MV-4-11 (cell line): ENCODE measurements around the gene CMTM1.
A peak's percentile ranks its signal among the peaks of the same experiment; 100 is the strongest.

Experiments used
- DNase-seq: peaks from one replicate; lab custom pipeline; 2025; lab: John Stamatoyannopoulos, UW

CMTM1 gene, protein sequence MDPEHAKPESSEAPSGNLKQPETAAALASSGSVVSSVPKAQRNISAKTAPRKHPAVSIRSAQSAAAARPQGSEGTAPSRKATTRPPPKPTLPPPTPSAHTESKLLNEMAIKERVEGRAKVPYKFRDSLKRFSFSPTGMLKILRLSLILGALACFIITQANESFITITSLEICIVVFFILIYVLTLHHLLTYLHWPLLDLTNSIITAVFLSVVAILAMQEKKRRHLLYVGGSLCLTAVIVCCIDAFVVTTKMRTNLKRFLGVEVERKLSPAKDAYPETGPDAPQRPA

DNA sequence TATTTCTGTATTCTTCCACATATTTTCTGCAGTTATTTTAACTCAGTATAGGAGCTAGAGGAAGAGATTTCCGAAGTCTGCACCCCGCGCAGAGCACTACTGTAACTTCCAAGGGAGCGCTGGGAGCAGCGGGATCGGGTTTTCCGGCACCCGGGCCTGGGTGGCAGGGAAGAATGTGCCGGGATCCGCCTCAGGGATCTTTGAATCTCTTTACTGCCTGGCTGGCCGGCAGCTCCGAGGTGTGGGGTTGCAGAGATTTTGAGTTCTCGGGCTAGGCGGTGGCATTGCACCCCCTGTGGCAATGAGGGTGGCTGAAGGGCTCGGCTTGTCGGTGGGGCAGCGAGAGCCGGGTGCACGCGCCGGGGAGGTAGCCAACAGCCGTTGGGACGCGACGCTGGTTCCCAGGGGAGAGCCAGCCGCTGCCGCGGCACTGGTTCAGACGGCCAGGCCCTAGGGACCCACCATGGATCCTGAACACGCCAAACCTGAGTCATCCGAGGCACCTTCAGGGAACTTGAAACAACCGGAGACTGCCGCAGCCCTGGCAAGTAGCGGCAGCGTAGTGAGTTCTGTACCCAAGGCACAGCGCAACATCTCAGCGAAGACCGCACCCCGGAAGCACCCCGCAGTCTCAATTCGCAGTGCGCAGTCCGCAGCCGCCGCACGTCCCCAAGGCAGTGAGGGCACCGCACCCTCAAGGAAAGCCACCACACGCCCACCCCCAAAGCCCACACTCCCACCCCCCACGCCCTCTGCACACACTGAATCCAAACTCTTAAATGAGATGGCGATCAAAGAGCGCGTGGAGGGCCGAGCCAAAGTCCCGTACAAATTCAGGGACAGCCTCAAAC lies at the start of gene CMTM1:
TSS of gene CMTM1 (plus strand) at position 389 of the 851 bp plus-strand sequence. CDS start at position 464, 75 bp downstream.
- DNase-seq, result no peak

DNA sequence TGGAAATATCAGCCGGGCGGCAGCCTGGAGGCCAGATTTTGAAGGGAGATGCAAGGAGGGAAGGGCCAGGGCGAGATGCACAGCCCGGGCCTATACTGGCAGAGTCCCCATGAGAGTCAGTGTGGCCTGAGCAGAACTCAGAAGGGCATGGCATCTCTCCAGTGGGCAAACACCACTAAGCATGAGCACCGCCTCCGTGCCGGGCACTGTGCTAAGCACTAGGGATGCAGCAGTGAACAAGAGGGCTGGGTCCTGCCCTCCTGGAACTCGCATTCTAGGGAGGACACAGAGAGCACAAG lies 49.8 kb upstream of the CMTM1 start:
- DNase-seq, result no peak

DNA sequence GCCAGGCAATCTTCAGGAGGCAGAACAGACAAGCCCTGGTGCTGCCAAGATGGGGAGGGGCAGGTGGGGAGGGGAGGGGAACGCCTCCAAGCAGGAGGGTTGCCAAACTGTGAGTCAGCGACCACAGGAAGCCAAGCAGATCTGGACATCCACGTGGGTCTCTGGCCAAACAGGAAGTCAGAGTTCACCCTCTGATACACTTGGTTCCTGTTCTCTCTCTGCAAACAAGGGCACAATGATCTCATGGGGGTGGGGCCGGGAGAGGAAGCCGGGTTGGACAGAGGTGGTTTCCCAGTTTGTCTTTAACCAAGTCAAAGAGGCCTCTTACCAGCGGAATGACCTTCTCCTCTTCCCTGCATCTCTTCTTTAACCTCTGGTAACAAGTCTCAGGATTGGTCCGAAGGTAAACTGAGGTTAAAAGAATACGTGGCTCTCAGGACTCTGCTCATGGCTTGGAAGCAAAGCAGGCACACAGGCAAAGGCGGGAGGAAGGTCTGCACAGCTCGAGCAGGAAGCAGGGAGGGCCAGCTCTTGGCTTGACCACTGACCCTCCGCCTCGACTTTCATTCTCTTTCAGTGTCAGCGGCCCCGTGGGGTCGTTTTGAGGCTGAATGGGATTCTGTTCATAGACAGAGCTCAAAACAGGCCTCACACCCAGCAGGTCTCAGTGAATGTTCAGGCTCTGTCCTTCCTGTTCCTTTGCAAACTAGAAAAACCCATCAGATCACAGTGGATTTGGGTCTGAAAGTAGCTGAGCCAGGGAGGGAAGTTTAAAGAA lies 49.2 kb upstream of the CMTM1 start:
- DNase-seq, result peak; percentile 100

DNA sequence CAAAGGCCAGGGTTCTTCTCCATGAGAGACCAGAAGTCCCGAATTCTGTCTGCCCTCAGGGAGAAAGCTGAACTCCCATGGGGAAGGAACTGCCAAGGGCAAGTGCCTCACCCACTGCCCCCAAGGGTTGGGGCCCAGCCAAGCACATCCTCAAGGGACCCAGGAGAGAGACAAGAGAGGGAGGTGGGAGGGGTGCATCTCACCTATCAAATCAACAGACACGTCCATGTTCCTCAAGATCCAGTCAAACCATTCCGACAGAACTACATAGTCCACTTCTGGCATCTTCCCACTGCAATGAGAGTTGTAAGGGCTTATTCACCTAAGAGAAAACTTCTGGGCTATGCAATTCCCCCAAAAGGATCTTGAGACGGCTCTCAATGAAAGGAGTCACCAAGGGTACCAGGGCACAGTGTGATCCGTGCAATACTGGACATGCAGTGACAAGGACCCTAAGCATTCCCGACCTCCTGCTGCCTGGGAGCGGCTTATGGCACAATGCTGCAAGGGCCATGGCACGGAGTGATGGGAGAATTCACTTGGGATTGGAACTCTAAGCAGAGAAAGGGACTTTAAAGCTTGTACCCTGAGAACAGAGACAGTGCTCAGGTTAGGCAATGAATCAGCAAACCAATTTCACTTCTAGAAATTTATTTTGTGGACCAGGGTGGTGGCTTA lies 48.5 kb upstream of the CMTM1 start:
- peak; percentile 42 for DNase-seq

DNA sequence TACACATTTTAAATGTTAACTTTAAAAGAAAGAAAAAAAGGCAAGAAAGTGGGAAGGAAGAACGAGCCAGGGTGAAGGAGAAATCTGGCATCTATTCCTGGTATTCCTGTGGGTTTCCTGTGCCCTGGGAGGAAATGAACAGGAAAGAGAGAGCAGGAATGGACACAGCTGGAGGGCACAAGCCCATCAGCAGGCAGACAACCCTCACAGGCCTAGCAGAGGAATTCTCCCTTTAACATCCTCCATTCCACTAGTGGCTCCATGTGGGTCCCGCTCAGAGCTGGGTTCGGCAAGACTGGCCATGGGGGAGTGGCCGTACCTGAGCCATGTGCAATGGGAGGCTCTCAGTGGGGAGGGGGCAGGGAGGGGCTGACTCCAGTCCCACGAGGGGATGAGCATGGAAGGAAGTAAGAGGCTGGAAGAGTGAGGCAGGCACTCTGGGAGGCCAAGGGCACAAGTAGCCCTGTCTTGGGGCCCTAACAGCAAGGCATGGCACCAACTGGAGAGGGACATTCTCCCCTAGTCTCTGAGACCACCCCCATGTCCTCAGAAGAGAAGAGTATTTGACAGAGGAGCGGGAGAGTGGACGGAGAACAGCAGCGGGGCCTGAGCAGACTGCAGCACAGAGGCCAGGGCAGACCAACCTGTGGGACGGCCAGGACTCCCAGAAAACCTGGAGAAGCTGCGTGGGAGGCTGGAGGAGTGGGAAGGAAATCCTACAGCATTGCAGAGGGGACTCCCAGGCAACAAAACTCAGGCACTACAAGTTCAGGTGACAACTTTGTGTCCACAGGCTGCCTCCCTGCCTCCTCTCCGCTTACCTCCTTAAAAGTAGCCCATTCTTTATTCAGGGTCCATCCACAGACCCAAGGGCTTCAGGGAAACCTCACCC lies 46.5 kb upstream of the CMTM1 start:
- DNase-seq, result no peak

DNA sequence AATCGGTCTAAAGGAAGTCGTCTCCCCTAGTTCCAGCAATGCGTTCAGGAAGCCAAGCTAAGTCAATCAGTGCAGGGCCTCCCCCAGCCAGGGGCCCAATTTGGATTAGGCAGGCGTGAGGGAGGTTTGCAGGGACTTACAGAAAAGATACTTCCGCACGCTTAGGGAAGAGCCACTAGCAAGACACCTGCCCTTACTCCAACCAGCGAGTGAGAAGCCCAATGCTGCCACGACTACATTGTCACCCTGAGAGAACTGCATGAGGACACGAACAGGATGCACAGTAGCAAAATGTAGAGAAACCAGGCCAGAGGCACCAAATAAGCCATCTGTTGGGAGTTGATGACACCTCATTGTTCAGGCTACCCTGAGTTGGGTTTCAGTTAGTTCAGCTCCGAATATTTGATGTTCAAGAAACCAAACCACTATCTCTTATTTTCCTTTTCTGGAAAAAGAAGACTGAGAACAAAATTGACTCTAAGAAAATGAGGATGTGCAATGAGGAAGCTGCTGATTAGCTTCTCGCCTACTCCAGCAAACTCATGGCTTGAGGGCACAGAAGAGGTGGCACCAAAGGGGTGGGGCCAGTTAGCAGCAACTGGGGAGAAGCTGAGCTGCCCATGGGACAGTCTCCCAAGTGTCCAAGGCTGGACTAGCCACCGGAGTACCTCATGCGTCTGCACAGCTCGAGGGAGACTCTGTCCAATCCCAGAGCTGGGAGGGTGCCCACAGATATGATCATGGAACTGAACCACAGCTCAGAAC lies 45.7 kb upstream of the CMTM1 start:
- peak; percentile 88 for DNase-seq

DNA sequence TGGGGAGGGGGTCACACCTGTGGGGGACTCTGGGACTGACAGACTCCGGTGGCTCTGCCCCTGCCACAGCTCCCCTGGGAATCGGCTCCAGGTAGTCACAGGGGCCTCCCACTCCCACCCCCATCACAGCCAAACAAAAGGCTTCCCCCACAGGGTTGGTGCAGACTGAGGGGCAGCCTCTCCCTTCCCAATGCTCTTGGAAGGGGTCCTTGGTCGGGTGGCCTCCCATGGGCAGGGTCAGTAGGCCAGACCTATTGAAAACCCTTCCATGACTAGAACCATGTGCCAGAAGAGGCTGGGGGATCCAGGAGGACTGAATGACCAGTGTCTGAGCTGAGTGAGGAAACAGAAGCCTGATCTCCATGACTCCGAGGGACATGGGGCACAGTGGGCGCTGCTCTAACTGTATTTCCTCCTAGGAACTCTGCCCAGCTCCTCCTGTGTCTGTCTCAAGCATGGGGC lies 45.0 kb upstream of the CMTM1 start:
- DNase-seq, result no peak

DNA sequence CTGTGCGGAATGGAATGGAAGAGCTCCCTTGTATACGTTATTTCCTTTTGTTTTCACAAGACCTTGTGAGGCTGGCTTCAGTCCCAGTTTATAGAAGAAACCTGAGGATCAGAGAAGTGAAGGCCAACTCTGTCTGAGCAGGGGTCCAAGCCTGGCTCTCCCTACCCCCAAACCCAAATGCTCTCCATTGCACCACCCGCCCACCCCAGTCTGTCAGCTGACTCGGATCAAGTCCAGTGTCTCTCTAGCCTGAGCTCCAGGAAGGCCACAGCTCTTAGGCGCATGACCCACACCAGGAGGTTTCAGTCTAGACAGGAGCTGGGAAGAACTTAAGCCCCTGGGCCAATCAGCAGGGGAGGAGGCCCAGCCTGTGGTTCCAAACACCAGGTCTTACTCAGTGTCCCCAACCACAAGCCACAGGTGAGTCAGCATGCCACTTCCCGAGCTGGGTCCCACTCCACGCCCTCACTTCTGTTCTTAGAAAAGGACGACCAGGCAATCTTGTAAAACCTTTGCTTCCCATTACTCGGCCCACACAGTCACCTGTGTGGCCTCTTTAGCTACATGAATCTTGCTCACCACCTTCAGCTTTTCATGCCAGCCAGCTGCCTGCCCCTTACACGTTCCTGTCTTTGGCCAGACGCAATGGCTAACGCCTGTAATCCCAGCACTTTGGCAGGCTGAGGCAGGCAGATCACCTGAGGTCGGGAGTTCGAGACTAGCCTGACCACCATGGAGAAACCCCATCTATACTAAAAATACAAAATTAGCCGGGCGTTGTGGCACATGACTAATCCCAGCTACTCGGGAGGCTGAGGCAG lies 44.1 kb upstream of the CMTM1 start:
- peak; percentile 94 for DNase-seq

DNA sequence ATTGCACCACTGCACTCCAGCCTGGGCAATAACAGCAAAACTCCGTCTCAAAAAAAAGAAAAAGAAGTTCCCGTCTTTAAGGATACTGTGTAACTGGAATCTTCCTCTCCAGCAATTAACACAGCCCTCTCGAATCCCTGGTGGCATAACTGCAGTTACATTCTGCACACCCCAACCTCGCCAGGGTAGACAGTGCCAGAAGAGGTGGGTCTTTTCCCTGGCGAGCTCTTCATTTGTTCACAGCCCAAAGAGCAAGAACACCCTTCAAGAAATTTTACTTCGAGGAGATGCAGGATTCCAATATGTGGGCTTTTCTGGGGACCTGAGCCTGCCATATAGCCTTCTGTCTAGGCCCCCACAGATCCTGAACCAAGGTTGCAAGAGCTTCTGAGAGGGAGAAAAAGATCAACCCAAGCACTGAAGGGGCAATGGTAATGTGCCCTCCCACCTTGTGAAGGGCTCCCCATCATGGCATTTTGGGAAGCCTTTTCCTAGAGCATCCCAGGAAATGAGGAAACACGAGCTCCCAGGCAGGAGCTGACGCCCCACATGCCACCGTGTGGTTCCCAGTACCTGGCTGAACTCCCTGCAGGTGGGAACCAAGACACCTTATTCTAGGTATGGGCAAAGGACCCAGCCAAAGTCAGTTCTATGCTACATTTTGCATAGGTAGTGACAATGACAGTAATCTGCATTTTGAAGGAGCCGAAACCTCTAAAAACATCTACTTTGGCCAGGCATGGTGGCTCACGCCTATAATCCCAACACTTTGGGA lies 43.2 kb upstream of the CMTM1 start:
- DNase-seq, result no peak

DNA sequence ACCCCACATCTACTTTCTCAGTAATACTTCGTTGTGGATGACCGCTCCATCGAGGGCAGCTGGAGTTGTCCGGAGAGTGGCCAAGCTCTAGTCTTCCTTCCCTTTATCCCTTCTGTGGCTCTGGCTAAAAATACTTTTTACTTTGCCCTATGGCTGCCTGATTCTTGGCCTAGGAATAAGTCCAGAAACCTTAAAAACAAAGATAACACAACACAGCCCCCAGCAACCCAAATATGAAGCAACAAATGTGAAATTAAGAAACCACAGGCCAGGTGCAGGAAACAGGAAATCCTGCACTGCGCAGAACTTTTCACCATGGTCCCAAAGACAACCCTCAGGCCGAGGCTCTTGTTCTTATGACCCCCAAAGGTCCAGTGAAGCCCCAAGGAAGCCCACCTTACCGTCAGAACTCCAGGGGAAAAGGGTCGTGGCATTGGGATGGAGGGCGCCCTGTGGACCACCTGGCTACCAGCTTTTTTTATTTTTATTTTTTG lies 42.3 kb upstream of the CMTM1 start:
- peak; percentile 95 for DNase-seq

DNA sequence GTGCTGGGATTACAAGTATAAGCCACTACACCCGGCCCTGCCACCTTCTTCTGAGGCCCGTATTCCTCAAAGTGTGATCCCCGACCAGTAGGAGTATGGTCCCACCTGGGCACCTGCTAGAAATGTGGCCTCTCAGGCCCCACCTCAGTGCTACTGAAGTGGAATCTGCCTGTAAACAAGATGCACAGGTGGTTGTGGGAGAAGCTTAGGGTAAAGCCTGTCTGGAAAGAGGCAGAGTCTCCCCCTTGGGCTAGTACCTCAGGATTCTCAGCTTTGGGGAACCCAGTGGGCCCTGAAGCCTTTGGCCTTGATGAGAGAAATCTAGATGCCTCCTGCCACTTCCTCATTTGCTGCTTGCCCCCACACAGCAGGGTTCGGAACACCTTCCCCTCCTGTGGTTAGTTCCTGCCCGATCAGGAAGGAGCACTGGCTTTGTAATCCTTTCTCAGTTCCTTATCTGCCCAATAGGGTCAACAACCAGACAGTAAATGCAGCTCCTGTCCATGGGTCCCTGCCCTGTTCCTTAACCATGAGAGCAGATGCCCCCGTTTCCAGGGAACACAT lies 41.6 kb upstream of the CMTM1 start:
- DNase-seq, result peak; percentile 100

DNA sequence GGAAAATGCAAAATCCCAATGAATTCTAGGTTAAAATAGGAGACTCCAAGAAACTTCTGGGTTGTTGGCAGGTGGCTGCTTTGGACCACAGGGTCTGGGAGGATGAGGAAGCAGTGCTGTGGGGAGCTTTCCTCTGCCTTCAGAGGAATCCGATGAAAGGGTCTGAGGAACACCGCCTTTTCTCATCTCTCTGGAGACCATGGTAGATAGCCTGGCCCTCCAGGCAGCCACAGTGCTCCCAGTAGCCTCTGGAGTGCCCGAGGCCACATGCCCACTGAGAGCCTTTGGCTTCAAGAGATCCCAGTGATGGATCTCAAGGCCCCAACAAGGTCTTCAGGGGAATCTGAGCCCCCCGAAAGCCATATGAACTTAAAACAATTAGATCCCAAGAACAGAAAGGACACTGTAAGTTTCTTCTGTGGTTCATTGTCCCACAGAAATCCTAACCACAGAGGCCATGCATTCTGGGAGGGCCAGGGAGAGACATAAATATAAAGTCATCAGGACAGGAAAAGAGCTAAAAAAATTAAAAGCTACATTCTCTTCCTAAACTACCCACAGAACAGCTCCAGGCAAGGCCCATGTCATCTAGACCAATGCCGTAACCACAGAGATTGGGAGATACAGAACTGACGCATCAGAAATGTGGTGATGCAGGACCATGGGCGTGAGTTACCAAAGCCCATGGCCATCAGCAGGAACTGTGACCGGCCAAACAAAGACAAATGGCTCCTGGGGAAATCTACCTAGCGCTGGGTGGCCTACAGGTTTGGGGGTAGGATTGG lies 40.7 kb upstream of the CMTM1 start:
- peak; percentile 83 for DNase-seq

DNA sequence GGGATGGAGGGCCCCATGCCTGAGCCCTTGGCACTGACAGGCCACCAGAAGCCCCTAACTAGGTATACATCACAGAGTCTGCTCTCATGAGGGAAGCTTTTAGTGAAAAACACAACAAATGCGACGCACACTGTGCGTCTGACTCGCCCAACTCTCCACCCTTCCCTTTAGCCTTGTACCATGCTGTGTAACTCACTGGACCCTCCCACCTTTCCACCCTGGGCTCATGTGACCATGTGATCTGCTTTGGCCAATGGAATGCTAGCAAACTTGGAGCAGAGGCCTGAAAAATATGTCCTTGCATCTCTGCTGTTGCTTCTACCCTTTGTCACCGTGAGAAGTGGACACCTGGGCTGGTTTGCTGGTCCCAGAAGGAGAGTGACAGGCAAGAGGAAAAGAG lies 37.9 kb upstream of the CMTM1 start:
- DNase-seq, result no peak

DNA sequence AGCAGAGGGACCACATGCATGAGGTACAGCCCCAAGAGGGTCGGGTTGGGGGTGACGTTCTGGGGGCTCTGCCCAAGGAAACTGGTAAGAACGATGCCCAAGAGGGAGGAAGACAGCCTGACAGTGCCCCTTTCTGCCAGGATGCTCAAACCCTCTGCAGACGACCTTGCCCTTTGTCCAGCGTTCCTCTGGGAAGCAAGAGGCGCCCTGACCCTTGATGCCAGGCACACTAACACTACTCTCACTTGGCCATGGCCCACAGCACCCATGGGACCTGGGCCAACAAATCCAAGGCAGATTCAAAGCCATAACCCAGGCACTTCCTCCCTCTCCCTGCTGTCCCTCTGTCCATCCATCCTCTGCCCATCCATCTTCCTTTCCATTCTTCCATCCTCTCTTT lies 36.8 kb upstream of the CMTM1 start:
- DNase-seq, result no peak

DNA sequence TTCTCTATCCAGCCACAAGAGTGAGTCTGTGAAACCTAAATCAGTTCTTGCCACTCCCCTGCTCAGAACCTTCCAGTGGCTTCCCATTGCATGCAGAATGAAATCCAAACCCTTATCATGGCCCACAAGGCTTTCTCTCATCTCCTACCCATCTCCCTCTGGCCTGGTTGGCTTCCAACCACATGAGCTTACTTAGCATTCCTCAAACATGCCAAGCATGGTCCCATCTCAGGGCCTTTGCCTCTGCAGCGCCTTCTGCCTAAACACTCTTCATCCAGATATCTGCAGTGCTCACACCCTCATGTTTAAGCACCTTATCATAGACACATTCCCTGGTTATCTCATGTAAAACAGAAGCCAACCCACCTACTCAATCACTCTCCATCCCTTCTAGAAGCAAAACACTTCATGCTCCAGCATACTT lies 31.9 kb upstream of the CMTM1 start:
- DNase-seq, result no peak

DNA sequence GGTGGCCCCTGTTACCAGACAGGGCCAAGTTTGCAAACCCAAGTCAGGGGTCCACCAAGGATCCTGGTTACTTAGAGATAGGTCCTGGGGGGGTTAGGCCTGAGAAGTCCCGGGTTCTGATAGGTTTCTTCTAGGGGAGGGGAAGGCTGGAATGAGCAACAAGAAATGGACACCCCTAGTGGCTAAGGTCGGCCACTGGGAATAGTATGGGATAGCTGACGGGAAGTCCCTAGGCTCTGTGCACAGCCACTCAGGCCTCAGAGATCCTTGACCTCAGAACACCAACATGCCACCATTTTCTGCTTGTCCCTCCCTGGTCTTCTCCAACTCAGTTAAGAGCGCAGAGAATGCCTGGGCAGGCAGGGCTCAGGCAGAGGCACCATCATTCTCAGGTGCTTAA lies 29.7 kb upstream of the CMTM1 start:
- no peak for DNase-seq

DNA sequence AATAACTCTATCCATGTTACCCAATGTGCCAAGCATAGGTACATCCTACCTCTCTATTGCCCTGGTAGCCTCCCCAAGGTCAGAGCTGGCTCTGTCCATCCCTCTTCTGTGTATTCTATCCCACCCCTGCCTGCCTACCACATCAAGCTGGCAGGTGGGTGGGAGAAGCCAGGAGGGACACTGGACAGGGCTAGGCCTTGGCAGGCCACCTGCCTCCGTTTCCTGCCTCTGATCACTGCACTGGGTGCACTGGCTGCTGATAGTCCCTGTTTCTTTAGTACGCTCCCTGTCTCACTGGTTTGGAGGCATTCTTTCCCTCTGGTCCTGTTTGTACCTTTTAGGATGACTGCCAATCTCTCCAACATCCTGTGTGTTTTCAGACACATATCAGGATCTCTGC lies 29.0 kb upstream of the CMTM1 start:
- no peak for DNase-seq
